ENCODE data around the gene ELMO1.

Gene ELMO1

GRCh38 chr7:36911788-36912187 is 536.9 kb downstream of the ELMO1 start:
- no peak for TF ChIP-seq EZH2phosphoT487 (IDR thresholded peaks at IDR 0.05; ENCODE audit: borderline replicate concordance, low read length)
- no peak for TF ChIP-seq CTCF (IDR thresholded peaks at IDR 0.05; ENCODE audit: low read depth, low read length, poor library complexity, severe bottlenecking)
- Histone ChIP-seq H3K9me2 (replicated peaks; ENCODE audit: control insufficient read depth, low read length) (no peaks in the 10 kb centered on the region), H3F3A (ENCODE audit: control insufficient read depth, insufficient read depth) (no peaks in the 10 kb centered on the region), H3K4me2 (ENCODE audit: low read length) (no peak overlapping the region), H4K20me1 (ENCODE audit: control insufficient read depth, insufficient read depth, low read depth, low read length) (no peaks in the 10 kb centered on the region), H3K9me3 (ENCODE audit: control insufficient read depth, insufficient read depth, low read length) (no peaks in the 10 kb centered on the region), H3K4me1 (ENCODE audit: control insufficient read depth, low read length) (no peaks in the 10 kb centered on the region), H3K27me3 (ENCODE audit: control insufficient read depth, low read length) (no peaks in the 10 kb centered on the region), H3K27ac (ENCODE audit: low read depth, low read length) (no peak overlapping the region), H3K79me2 (ENCODE audit: control insufficient read depth, low read length) (no peaks in the 10 kb centered on the region), H3K4me3 (ENCODE audit: low read length) (no peak overlapping the region), H3K36me3 (ENCODE audit: control insufficient read depth, low read length) (no peaks in the 10 kb centered on the region)

DNA sequence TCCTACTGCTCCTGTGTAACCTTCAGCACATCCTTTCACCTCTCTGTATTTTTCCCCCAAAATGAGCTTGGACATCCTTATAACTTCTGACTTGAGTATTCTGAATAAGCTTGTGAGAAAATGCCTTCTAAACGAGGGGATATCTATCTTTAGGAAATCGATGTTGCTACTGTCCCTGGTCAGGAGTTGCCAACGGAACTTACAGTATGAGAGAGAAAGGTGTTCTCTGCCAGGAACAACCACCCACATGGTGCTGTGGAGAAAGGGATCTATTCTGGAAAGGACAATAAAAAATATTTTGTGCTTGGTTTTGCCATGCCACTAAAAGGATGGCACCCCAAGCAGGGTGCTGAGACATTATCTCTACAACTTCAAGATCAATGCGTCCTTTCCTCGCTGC is 537.8 kb downstream of the ELMO1 start:
- Histone ChIP-seq H3K4me2 (ENCODE audit: low read length) (no peak overlapping the region), H3K27me3 (ENCODE audit: control insufficient read depth, low read length) (no peaks in the 10 kb centered on the region), H3K4me3 (ENCODE audit: low read length) (no peak overlapping the region), H4K20me1 (ENCODE audit: control insufficient read depth, insufficient read depth, low read depth, low read length) (no peaks in the 10 kb centered on the region), H3K79me2 (ENCODE audit: control insufficient read depth, low read length) (no peaks in the 10 kb centered on the region), H3K36me3 (ENCODE audit: control insufficient read depth, low read length) (no peaks in the 10 kb centered on the region), H3K4me1 (ENCODE audit: control insufficient read depth, low read length) (no peaks in the 10 kb centered on the region), H3K27ac (ENCODE audit: low read depth, low read length) (no peak overlapping the region), H3K9me2 (replicated peaks; ENCODE audit: control insufficient read depth, low read length) (no peaks in the 10 kb centered on the region), H3K9me3 (ENCODE audit: control insufficient read depth, insufficient read depth, low read length) (no peaks in the 10 kb centered on the region), H3F3A (ENCODE audit: control insufficient read depth, insufficient read depth) (no peaks in the 10 kb centered on the region)
- no peak for TF ChIP-seq EZH2phosphoT487 (IDR thresholded peaks at IDR 0.05; ENCODE audit: borderline replicate concordance, low read length)
- TF ChIP-seq CTCF (IDR thresholded peaks at IDR 0.05; ENCODE audit: low read depth, low read length, poor library complexity, severe bottlenecking): no peak

GRCh38 chr7:36910401-36910800 is 538.3 kb downstream of the ELMO1 start:
- H3K9me3 ChIP-seq (ENCODE audit: control insufficient read depth, insufficient read depth, low read length): no peaks in the 10 kb centered on the region
- no peak overlapping the region for H3K4me3 ChIP-seq (ENCODE audit: low read length)
- no peak overlapping the region for H3K27ac ChIP-seq (ENCODE audit: low read depth, low read length)
- H3K27me3 ChIP-seq (ENCODE audit: control insufficient read depth, low read length): no peaks in the 10 kb centered on the region
- no peaks in the 10 kb centered on the region for H3K9me2 ChIP-seq (replicated peaks; ENCODE audit: control insufficient read depth, low read length)
- H3K79me2 ChIP-seq (ENCODE audit: control insufficient read depth, low read length): no peaks in the 10 kb centered on the region
- no peak overlapping the region for H3K4me2 ChIP-seq (ENCODE audit: low read length)
- no peaks in the 10 kb centered on the region for H3K4me1 ChIP-seq (ENCODE audit: control insufficient read depth, low read length)
- no peaks in the 10 kb centered on the region for H3F3A ChIP-seq (ENCODE audit: control insufficient read depth, insufficient read depth)
- no peaks in the 10 kb centered on the region for H4K20me1 ChIP-seq (ENCODE audit: control insufficient read depth, insufficient read depth, low read depth, low read length)
- TF ChIP-seq EZH2phosphoT487 (IDR thresholded peaks at IDR 0.05; ENCODE audit: borderline replicate concordance, low read length): no peak
- no peak for TF ChIP-seq CTCF (IDR thresholded peaks at IDR 0.05; ENCODE audit: low read depth, low read length, poor library complexity, severe bottlenecking)
- H3K36me3 ChIP-seq (ENCODE audit: control insufficient read depth, low read length): no peaks in the 10 kb centered on the region
